Measurements from ENCODE around the gene HSPA4L. TPM values are rescaled to one million over a fixed set of nuclear protein-coding genes. Genes with fewer than 3 reads are reported as not detected.

HSPA4L gene
- polyA plus RNA-seq, 1 experiment: 4.9 TPM

- Histone ChIP-seq H3K4me3 (ENCODE audit: low read depth, low read length) (no peak overlapping the region), H3K9me3 (ENCODE audit: control insufficient read depth, insufficient read depth, low read length) (no peaks in the 10 kb centered on the region), H3K27me3 (ENCODE audit: control insufficient read depth, insufficient read depth, low read length) (no peaks in the 10 kb centered on the region), H3K27ac (ENCODE audit: low read depth, low read length) (no peak overlapping the region)
- CTCF ChIA-PET: interaction anchor here (0.5 kb wide), 1 partner anchor 83 kb away, joined by 3 read pairs; no protein-coding TSS in a partner anchor
- DNase-seq (ENCODE audit: low read depth, low spot score): no peak
- no peak for TF ChIP-seq CTCF (IDR thresholded peaks at IDR 0.05; ENCODE audit: low read depth, low read length)
- POLR2A ChIA-PET: no interaction called here
These were observed 17.6 kb downstream of the HSPA4L start for GRCh38 chr4:127799711-127800110.

GRCh38 chr4:127809173-127809800, 27.2 kb downstream of the HSPA4L start:
- peak; percentile 17; the same call in 1 of the 2 replicates for TF ChIP-seq CTCF (IDR thresholded peaks at IDR 0.05; ENCODE audit: low read depth, low read length)
- DNase-seq (ENCODE audit: low read depth, low spot score): no peak
- no peaks in the 10 kb centered on the region for H3K9me3 ChIP-seq (ENCODE audit: control insufficient read depth, insufficient read depth, low read length)
- no peaks in the 10 kb centered on the region for H3K27me3 ChIP-seq (ENCODE audit: control insufficient read depth, insufficient read depth, low read length)
- ChIA-PET POLR2A (no interaction called here), CTCF (interaction anchor here (0.6 kb wide), 1 partner anchor 70 kb away, joined by 4 read pairs; no protein-coding TSS in a partner anchor)
- no peak overlapping the region for H3K4me3 ChIP-seq (ENCODE audit: low read depth, low read length)
- no peak overlapping the region for H3K27ac ChIP-seq (ENCODE audit: low read depth, low read length)

GRCh38 chr4:127810551-127810950, 28.4 kb downstream of the HSPA4L start:
- H3K27ac ChIP-seq (ENCODE audit: low read depth, low read length): no peak overlapping the region
- CTCF ChIA-PET: no interaction called here
- no peaks in the 10 kb centered on the region for H3K27me3 ChIP-seq (ENCODE audit: control insufficient read depth, insufficient read depth, low read length)
- DNase-seq (ENCODE audit: low read depth, low spot score): no peak
- H3K9me3 ChIP-seq (ENCODE audit: control insufficient read depth, insufficient read depth, low read length): no peaks in the 10 kb centered on the region
- H3K4me3 ChIP-seq (ENCODE audit: low read depth, low read length): no peak overlapping the region
- POLR2A ChIA-PET: no interaction called here
- TF ChIP-seq CTCF (IDR thresholded peaks at IDR 0.05; ENCODE audit: low read depth, low read length): no peak

- no peak overlapping the region for H3K27ac ChIP-seq (ENCODE audit: low read depth, low read length)
- H3K9me3 ChIP-seq (ENCODE audit: control insufficient read depth, insufficient read depth, low read length): no peaks in the 10 kb centered on the region
- no peak for DNase-seq (ENCODE audit: low read depth, low spot score)
- CTCF ChIA-PET: no interaction called here
- H3K4me3 ChIP-seq (ENCODE audit: low read depth, low read length): no peak overlapping the region
- POLR2A ChIA-PET: no interaction called here
- TF ChIP-seq CTCF (IDR thresholded peaks at IDR 0.05; ENCODE audit: low read depth, low read length): no peak
- H3K27me3 ChIP-seq (ENCODE audit: control insufficient read depth, insufficient read depth, low read length): no peaks in the 10 kb centered on the region
These were observed 40.3 kb downstream of the HSPA4L start for GRCh38 chr4:127822430-127822829.

- H3K9me3 ChIP-seq (ENCODE audit: control insufficient read depth, insufficient read depth, low read length): no peaks in the 10 kb centered on the region
- H3K27me3 ChIP-seq (ENCODE audit: control insufficient read depth, insufficient read depth, low read length): no peaks in the 10 kb centered on the region
- ChIA-PET CTCF (no interaction called here), POLR2A (no interaction called here)
- DNase-seq (ENCODE audit: low read depth, low spot score): no peak
- no peak for TF ChIP-seq CTCF (IDR thresholded peaks at IDR 0.05; ENCODE audit: low read depth, low read length)
- no peak overlapping the region for H3K4me3 ChIP-seq (ENCODE audit: low read depth, low read length)
- H3K27ac ChIP-seq (ENCODE audit: low read depth, low read length): no peak overlapping the region
These were observed 46.0 kb downstream of the HSPA4L start for GRCh38 chr4:127828121-127828520.
